Breast epithelium (tissue), 4 donors: ENCODE data around the gene CBLB. TPM values are rescaled to one million over a fixed set of nuclear protein-coding genes. Genes with fewer than 3 reads are reported as not detected.
"Not testable (repeated sequence)": the region's sequence is repeated elsewhere in the genome, so short reads cannot be mapped to it uniquely, and the experiment has no call there.

ENCODE experiments used
- DNase-seq, 2 donors: peaks; one replicate each; pipeline ENCODE4 v3.0.0-alpha.2; 2019; ENCODE audit warnings: low spot score in 2 of 2
- H3K27ac ChIP-seq, 2 donors: fragments of 200-600 bp; sonication (generic) in 1 of 2; one replicate each; pipeline ENCODE4 v1.5.1; 2016 to 2019; ENCODE audit warnings: mild to moderate bottlenecking in 1 of 2
- H3K27me3 ChIP-seq, 2 donors: fragments of 200-600 bp; sonication (generic) in 1 of 2; one replicate each; pipeline versions ENCODE4 v1.5.1 to v1.6.0; 2017 to 2019; ENCODE audit warnings: control low read depth in 1 of 2, mild to moderate bottlenecking in 1 of 2
- H3K36me3 ChIP-seq: fragments of 200-600 bp; one replicate; pipeline ENCODE4 v1.5.1; 2019
- H3K4me1 ChIP-seq, 2 donors: fragments of 200-600 bp; sonication (generic); one replicate each; pipeline ENCODE4 v1.5.1; 2016 to 2019; ENCODE audit warnings: control low read depth in 1 of 2
- H3K4me3 ChIP-seq, 3 donors: fragments of 200-600 bp; sonication (generic); 1 replicate in 2 of 3; 2 replicates in 1 of 3; pipeline ENCODE4 v1.5.1; 2016 to 2019; ENCODE audit warnings: mild to moderate bottlenecking in 3 of 3, moderate library complexity in 2 of 3
- H3K9me3 ChIP-seq, 2 donors: fragments of 200-600 bp; sonication (generic) in 1 of 2; one replicate each; pipeline ENCODE4 v1.5.1; 2016 to 2019; ENCODE audit warnings: control low read depth in 1 of 2
- POLR2A ChIP-seq: fragments of 450-650 bp; IDR thresholded peaks from one replicate; pipeline ENCODE4 v1.6.1; 2016; ENCODE audit warnings: antibody characterized with exemption, mild to moderate bottlenecking, moderate library complexity
- POLR2AphosphoS5 ChIP-seq, 3 donors: sonication (generic); formaldehyde crosslinking; IDR thresholded peaks; one replicate each; pipeline ENCODE4 v1.6.1; 2017; ENCODE audit warnings: antibody characterized with exemption in 3 of 3
- intact Hi-C: fragments of 100-400 bp; cut with DNase I; formaldehyde crosslinking; loops from one replicate; pipeline ENCODE4 v1.15.1; 2023; ENCODE audit warnings: low total_unique reads
- total RNA-seq, 3 donors: library from RNA; depleted of rRNA; stranded (reverse); fragments of >200 nt; gene quantifications; one replicate each; pipeline ENCODE4 v1.1.0, GENCODE V29; 2016
- TF ChIP-seq, protein P1 (sequence below), 3 donors: fragments of 450-650 bp; IDR thresholded peaks; one replicate each; pipeline ENCODE4 v1.5.1; 2016 to 2017; ENCODE audit warnings: antibody characterized with exemption in 3 of 3, mild to moderate bottlenecking in 3 of 3, moderate library complexity in 3 of 3

CBLB gene
- total RNA-seq, 3 donors from 2014 or later, result 57.7 to 107 (median 70.8) TPM

DNA sequence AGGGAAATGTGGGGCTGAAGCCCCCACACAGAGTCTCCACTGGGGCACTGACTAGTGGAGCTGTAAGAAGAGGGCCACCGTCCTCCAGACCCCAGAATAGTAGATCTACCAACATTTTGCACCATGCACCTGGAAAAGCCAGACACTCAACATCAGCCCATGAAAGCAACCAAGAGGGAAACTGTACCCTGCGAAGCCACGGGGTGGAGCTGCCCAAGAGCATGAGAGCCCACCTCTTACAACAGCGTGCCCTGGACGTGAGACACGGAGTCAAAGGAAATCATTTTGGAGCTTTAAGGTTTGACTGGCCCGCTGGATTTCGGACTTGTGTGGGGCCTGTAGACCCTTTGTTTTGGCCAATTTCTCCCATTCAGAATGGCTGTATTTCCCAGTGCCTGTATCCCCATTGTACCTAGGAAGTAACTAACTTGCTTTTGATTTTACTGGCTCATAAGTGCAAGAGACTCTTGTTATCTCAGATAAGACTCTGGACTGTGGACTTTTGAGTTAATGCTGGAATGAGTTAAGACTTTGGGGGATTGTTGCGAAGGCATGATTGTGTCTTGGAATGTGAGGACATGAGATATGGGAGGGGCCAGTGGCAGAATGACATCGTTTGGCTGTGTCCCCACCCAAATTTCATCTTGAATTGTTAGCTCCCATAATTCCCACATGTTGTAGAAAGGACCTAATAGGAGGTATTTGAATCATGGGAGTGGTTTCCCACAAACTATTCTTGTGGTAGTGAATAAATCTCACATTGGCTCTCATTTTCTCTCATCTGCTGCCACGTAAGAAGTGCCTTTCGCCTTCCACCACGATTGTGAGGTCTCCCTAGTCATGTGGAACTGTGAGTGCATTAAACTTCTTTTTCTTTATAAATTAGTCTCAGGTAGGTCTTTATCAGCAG is 105.8 kb downstream of the CBLB start:
- Histone ChIP-seq H3K9me3 (peaks cover 16% of the 10 kb centered on the region in 2 donors), H3K4me3 (no peak overlapping the region), H3K4me1 (no peaks in the 10 kb centered on the region), H3K36me3 (no peaks in the 10 kb centered on the region), H3K27me3 (no peaks in the 10 kb centered on the region), H3K27ac (no peak overlapping the region)
- intact Hi-C loops, result no loop called here
- no peak for DNase-seq
- TF ChIP-seq, protein P1, sequence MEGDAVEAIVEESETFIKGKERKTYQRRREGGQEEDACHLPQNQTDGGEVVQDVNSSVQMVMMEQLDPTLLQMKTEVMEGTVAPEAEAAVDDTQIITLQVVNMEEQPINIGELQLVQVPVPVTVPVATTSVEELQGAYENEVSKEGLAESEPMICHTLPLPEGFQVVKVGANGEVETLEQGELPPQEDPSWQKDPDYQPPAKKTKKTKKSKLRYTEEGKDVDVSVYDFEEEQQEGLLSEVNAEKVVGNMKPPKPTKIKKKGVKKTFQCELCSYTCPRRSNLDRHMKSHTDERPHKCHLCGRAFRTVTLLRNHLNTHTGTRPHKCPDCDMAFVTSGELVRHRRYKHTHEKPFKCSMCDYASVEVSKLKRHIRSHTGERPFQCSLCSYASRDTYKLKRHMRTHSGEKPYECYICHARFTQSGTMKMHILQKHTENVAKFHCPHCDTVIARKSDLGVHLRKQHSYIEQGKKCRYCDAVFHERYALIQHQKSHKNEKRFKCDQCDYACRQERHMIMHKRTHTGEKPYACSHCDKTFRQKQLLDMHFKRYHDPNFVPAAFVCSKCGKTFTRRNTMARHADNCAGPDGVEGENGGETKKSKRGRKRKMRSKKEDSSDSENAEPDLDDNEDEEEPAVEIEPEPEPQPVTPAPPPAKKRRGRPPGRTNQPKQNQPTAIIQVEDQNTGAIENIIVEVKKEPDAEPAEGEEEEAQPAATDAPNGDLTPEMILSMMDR (IDR thresholded peaks at IDR 0.05), result no peak
- TF ChIP-seq POLR2AphosphoS5 (IDR thresholded peaks at IDR 0.05), result no peak
- TF ChIP-seq POLR2A, result no peak

DNA sequence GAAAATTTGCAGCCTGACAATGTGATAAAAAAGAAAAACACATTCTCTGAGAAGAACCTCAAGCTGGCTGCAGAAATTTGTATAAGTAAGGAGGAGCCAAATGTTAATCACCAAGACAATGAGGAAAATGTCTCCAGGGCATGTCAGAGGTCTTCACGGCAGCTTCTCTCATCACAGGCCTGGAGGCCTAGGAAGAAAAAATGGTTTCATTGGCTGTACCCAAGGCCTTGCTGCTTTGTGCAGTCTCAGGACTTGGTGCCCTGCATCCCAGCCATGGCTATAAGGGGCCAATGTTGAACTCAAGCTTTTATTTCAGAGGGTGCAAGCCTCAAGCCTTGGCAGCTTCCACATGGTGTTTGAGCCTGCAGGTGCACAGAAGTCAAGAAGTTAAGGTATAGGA is 106.6 kb downstream of the CBLB start:
- intact Hi-C loops, result not testable (repeated sequence)

DNA sequence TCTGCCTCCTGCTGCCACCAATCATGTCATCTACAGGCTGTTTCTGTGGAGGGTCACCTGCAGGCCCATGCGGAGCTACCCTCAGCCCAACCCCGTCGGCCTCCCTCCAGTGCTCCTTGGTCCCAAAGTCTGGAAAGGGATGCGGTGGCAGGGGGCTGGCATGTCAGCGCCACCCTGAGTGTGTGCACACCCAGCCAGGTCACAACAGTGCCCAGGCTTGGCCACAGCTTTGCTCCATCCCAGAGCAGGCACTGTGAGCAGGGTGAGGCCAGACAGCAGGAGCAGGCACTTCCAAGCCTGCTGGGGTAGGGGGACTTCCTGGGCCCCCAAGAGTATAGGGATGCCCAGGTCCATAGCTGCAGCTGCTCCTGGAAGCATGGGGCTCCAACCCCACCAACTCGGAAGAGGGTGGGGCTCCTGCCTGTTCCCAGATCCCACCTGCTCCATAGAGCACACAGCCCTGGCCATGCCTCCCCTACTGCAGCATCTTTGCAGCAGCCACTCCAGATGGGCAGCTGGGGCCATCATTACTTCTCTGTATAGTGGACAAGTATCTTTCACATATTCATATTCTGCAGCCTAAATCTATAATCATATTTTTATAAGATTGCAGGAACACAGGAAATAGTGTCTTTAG is 109.3 kb downstream of the CBLB start:
- H3K4me1 ChIP-seq, result no peaks in the 10 kb centered on the region
- H3K9me3 ChIP-seq, result peaks cover 16% of the 10 kb centered on the region in 2 donors
- H3K4me3 ChIP-seq, result no peak overlapping the region
- no peak overlapping the region for H3K27ac ChIP-seq
- H3K27me3 ChIP-seq, result no peaks in the 10 kb centered on the region
- TF ChIP-seq, protein P1 (IDR thresholded peaks at IDR 0.05), result no peak
- TF ChIP-seq POLR2A (no peak), POLR2AphosphoS5 (IDR thresholded peaks at IDR 0.05) (no peak)
- DNase-seq, result no peak
- intact Hi-C loops, result no loop called here
- no peaks in the 10 kb centered on the region for H3K36me3 ChIP-seq

More for the DNA sequence above, 106.6 kb downstream of the CBLB start:
- H3K4me3 ChIP-seq, H3K36me3 ChIP-seq, DNase-seq, H3K27me3 ChIP-seq, H3K4me1 ChIP-seq, H3K27ac ChIP-seq: not testable (repeated sequence)
- H3K9me3 ChIP-seq, result peaks cover 16% of the 10 kb centered on the region in 2 donors

DNA sequence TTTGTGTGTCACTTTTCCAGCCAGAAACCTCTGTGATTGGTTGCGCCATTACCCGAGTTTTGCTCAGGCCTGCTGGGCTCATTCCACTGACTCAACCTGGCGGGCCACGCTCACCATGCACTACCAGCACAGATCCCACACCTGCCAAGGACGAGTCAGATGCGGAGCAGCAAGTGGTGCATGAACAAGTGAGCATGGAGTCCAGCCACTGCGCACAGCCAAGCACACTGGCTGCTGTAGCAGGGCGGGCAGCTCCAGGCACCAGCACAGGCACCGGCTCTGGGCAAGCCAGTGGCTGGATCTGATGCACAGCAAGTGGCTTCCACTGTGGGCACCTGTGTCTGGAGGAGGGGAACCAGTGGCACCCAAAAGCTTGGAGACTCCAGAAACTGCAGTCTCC is 110.4 kb downstream of the CBLB start:
- intact Hi-C loops, result no loop called here
- Histone ChIP-seq H3K27me3 (no peaks in the 10 kb centered on the region), H3K27ac (no peak overlapping the region), H3K9me3 (peaks cover 16% of the 10 kb centered on the region in 2 donors), H3K4me1 (no peaks in the 10 kb centered on the region), H3K36me3 (no peaks in the 10 kb centered on the region), H3K4me3 (no peak overlapping the region)
- DNase-seq, result no peak
- TF ChIP-seq POLR2A (no peak), POLR2AphosphoS5 (IDR thresholded peaks at IDR 0.05) (no peak)
- TF ChIP-seq, protein P1 (IDR thresholded peaks at IDR 0.05), result no peak

DNA sequence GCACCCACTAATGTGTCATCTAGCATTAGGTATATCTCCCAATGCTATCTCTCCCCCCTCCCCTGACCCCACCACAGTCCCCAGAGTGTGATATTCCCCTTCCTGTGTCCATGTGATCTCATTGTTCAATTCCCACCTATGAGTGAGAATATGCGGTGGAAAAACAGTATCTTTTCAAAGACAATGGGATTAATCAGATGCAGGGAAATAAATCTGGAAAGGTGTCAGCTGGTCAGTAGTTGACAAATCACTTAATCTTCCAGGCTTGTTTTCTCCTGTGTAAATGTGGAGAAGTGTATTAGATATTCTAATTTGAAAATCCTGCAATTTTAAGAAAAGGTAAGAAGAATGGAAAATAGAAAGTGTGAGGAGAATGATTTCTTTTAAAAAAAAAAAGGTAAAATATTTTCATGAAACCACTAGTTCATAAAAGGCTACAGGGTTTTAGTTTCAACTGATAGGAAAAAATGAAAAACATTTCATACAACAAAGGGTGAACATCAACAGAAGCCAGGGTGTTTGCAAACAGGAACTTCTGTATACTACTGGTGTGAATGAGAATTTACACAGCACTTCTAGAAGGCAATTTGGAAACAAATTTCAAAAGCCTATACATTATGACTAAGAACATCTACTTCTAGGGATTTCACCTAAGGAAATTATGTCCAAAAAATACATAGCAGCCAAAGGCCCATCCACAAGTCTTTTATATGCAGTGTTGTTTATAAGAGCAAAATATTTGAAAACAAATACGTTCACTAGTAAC is 113.5 kb downstream of the CBLB start:
- no peaks in the 10 kb centered on the region for H3K36me3 ChIP-seq
- no peak overlapping the region for H3K27ac ChIP-seq
- H3K4me3 ChIP-seq, result no peak overlapping the region
- peaks cover 7 to 9% of the 10 kb centered on the region in 2 donors for H3K9me3 ChIP-seq
- intact Hi-C loops, result no loop called here
- H3K4me1 ChIP-seq, result no peaks in the 10 kb centered on the region
- TF ChIP-seq POLR2A (no peak), POLR2AphosphoS5 (IDR thresholded peaks at IDR 0.05) (no peak)
- TF ChIP-seq, protein P1 (IDR thresholded peaks at IDR 0.05), result no peak
- no peaks in the 10 kb centered on the region for H3K27me3 ChIP-seq
- no peak for DNase-seq
